ENCODE data around the gene SCD.
A peak's percentile ranks its signal among the peaks of the same experiment; 100 is the strongest.
"Not testable (repeated sequence)": the region's sequence is repeated elsewhere in the genome, so short reads cannot be mapped to it uniquely, and the experiment has no call there.

The SCD gene

GRCh38 chr10:100362570-100363496, 15.8 kb downstream of the SCD start:
- DNase-seq = no peak

- DNase-seq = no peak
These were observed 17.1 kb downstream of the SCD start for GRCh38 chr10:100364175-100364574.

- DNase-seq = no peak
These were observed 17.8 kb downstream of the SCD start for GRCh38 chr10:100364735-100365391.

GRCh38 chr10:100368721-100369120, 21.7 kb downstream of the SCD start:
- no peak for DNase-seq

GRCh38 chr10:100370714-100371481, 23.9 kb downstream of the SCD start:
- no peak for DNase-seq

- no peak for DNase-seq
These were observed 24.5 kb downstream of the SCD start for GRCh38 chr10:100371482-100372027.

GRCh38 chr10:100372415-100373297, 25.6 kb downstream of the SCD start:
- DNase-seq = no peak

DNA sequence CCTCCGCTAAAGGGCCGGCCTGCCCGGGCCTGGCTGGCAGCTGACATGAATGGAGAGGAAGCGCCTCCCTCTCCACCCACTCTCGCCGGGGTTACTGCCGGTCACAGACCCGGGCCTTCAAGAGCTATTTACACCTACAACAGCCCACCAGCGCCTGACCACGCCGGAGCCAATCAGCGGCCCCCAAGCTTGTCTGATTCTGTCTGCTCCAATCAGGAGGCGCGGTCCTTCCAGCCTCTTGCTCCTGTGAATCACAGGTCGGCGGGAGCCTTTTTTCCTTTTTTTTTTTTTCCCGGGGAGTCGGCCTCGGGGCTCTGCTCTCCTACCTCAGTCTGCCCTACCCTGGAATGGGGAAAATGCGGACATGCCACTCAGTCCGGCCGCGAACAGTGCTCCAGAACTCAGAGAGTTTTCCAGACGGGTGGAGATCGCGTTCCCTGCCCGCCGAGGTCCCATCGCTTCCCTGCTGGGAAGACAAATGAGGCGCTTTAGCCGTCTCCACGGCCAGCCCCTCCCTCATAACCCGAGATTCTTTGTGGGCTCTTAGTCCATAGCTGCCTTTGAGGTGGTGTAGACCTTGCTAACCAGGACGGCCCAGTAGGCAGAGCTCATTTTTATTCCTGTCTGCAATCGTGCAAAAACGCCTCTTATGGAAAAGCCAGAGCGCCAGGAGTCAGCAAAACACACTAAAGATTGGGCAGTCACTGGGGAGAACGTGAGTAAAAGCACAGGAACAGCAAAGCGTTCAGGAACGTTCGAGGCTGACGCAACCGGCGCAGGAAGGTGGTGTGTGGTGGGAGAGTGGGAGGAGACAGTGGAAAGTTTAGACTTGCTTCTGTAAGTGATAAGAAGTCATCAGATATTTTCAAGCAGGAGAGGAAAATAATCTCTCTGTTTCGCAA, 26.5 kb downstream of the SCD start:
- DNase-seq = peak; percentile 83

DNA sequence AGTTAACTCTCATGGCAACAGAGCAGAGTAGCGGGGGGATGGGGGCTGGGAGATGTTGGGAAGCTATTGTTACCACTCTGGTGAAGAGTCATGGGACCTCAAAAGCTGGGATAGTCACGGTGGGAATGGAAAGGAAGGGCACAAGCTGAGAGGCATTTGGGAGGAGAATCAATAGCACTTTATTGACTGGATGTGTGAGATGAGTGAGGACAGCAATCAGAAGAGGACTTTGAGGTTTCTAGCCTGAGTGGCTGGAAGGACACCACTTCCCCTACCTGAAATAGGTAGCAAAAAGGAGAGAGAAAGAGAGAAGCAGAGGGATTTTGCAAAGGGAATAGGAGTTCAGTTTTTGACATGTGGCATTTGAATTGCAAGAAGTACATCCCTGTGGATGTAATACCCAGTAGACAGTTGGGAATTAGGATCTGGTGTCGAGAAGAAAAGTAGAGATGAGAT, 27.2 kb downstream of the SCD start:
- DNase-seq = no peak

DNA sequence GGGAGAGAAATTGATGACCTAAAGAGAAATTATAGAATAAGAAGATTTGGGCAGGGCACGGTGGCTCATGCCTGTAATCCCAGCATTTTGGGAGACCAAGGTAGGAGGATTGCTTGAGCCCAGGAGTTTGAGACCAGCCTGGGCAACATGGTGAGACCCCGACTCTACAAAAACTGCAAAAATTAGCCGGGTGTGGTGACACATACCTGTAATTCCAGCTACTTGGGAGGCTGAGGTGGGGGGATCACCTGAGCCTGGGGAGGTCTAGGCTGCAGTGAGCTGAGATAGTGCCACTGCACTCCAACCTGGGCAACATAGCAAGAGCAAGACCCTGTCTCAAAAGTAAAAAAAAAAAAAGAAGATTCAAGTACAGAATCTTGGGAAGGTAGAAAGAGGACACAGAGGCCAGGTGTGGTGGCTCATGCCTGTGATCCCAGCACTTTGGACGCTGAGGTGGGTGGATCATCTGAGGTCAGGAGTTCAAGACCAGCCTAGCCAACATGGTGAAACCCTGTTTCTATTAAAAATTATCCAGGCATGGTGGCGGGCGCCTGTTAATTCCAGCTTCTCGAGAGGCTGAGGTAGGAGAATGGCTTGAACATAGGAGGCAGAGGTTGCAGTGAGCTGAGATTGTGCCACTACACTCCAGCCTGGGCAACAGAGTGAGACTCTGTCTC, 27.8 kb downstream of the SCD start:
- DNase-seq = not testable (repeated sequence)

DNA sequence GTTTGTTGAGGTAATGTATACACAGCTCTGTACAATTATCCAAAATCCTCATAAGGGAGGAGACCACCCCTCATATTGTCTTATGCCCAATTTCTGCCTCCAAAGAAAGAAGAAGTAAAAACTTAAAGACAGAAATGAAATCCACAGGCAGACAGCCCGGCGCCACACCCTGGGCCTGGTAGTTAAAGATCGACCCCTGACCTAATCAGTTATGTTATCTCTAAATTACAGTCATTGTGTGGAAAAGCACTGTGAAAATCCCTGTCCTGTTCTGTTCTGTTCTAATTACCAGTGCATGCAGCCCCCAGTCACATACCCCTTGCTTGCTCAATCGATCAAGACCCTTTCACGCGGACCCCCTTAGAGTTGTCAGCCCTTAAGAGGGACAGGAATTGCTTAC, 29.6 kb downstream of the SCD start:
- DNase-seq = not testable (repeated sequence)

GRCh38 chr10:100377830-100378229, 30.8 kb downstream of the SCD start:
- no peak for DNase-seq

- no peak for DNase-seq
These were observed 33.4 kb downstream of the SCD start for GRCh38 chr10:100380400-100380799.

GRCh38 chr10:100382553-100382952, 35.5 kb downstream of the SCD start:
- DNase-seq = no peak

DNA sequence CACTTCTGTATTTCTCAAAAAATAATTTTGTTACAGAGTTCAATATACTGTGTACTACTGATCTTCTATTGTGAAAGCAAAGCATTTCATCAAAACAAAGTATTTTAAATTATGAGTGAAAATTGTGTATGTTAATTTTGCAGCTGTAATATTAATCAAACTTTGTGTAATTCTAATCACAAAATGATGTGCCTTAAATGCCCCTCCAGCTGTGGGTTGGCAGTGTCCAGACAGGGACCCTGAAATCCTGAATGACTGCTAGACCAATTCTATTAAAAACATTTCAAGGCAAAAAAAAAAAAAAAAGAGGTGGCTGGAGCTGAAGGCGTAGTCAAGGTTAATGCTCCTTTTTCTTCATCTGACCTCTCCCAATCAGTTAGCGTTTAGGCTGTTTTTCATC, 36.2 kb downstream of the SCD start:
- DNase-seq = no peak

- no peak for DNase-seq
These were observed 44.4 kb downstream of the SCD start for GRCh38 chr10:100391163-100392002.

- DNase-seq = no peak
These were observed 45.6 kb downstream of the SCD start for GRCh38 chr10:100392686-100393003.

DNA sequence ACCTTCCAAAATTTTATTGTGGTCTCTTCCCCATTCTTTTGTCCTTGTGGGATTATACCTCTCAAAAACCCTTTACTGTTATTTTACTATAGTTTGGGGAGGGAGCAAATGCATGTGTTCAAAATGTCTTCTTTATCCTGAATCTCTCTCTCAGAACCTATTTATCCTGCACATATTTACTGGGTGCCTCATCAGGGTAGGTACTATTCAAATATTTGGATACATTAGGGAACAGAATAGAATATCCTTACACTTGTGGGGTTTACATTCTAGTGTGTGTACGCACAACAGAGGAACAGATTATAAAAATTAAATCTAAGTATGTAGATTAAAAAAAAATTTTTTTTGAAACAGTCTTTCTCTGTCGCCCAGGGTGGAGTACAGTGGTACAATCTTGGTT, 48.6 kb downstream of the SCD start:
- no peak for DNase-seq

DNA sequence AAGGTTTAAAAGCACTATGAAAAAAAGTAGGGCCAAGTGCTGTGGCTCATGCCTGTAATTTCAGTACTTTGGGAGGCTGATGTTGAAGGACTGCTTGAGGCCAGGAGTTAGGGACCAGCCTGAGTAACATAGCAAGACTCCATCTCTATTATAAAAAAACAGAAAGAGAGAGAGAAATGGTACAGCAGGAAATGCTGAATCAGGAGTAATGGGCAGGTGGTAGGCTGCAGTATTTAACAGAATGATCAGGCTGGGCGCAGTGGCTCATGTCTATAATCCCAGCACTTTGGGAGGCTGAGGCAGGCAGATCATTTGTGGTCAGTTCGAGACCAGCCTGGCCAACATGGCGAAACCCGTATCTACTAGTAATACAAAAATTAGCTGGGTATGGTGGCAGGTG, 49.6 kb downstream of the SCD start:
- DNase-seq = no peak

Data from NCI-H526 treated with DMSO at 0.1 percent for 48 hours (cell line).